EH (cell line): ENCODE results near the gene MYO9A.
"Not testable (repeated sequence)": the region's sequence is repeated elsewhere in the genome, so short reads cannot be mapped to it uniquely, and the experiment has no call there.

Experiments
- DNase-seq: peaks from one replicate; pipeline ENCODE4 v3.0.0-alpha.2; 2015; ENCODE audit warnings: low read depth

MYO9A gene

GRCh38 chr15:71874245-71874644 lies 243.7 kb downstream of the MYO9A start:
- DNase-seq = no peak

- not testable (repeated sequence) for DNase-seq
These were observed 259.7 kb downstream of the MYO9A start for GRCh38 chr15:71858232-71858631.

- no peak for DNase-seq
These were observed 264.4 kb downstream of the MYO9A start for GRCh38 chr15:71853543-71853942.

GRCh38 chr15:71844916-71845315 lies 273.0 kb downstream of the MYO9A start:
- no peak for DNase-seq

- DNase-seq = no peak
These were observed 276.4 kb downstream of the MYO9A start for GRCh38 chr15:71841563-71841962.

GRCh38 chr15:71830981-71831380 lies 287.0 kb downstream of the MYO9A start:
- DNase-seq = no peak

- DNase-seq = no peak
These were observed 291.8 kb downstream of the MYO9A start for GRCh38 chr15:71826196-71826595.

- no peak for DNase-seq
These were observed 292.8 kb downstream of the MYO9A start for GRCh38 chr15:71825021-71825730.

GRCh38 chr15:71823801-71824200 lies 294.1 kb downstream of the MYO9A start:
- DNase-seq = no peak

GRCh38 chr15:71822890-71823630 lies 294.9 kb downstream of the MYO9A start:
- no peak for DNase-seq

GRCh38 chr15:71821547-71822129 lies 296.3 kb downstream of the MYO9A start:
- DNase-seq = no peak

GRCh38 chr15:71820127-71820526 lies 297.8 kb downstream of the MYO9A start:
- no peak for DNase-seq

- no peak for DNase-seq
These were observed 300.6 kb downstream of the MYO9A start for GRCh38 chr15:71817351-71817750.

GRCh38 chr15:71815301-71815700 lies 302.6 kb downstream of the MYO9A start:
- no peak for DNase-seq

- no peak for DNase-seq
These were observed 304.1 kb downstream of the MYO9A start for GRCh38 chr15:71813723-71814470.

- DNase-seq = no peak
These were observed 304.8 kb downstream of the MYO9A start for GRCh38 chr15:71812966-71813722.

GRCh38 chr15:71811752-71812735 lies 305.9 kb downstream of the MYO9A start:
- DNase-seq = no peak

- DNase-seq = peak; percentile 19
These were observed 306.8 kb downstream of the MYO9A start for GRCh38 chr15:71811036-71811736.

GRCh38 chr15:71810256-71811035 lies 307.5 kb downstream of the MYO9A start, which contains the start of gene NR2E3:
TSS of gene NR2E3 (plus strand) at chr15:71810554. CDS start at chr15:71810744, 190 bp downstream.
- no peak for DNase-seq
